ENCODE data around the gene BAZ2B.

The BAZ2B gene

DNA sequence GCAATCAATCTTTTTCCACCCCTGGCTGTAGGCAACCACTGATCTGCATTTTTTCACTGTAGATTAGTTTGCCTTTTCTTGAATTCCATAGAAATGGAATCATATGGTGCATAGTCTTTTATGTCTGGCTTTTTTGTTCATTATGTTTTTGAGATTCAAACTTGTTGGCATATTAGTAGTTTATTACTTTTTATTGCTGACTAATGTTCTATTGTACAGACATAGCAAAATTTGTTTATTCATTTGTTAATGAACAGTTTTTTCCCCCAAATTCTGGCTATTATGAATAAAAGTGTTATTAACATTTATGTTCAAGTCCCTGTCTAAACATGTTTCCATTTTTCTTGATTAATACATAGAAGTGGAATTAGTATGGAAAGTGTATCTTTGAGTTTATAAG, 308.4 kb downstream of the BAZ2B start:
- DNase-seq (ENCODE audit: low read depth): no peak

DNA sequence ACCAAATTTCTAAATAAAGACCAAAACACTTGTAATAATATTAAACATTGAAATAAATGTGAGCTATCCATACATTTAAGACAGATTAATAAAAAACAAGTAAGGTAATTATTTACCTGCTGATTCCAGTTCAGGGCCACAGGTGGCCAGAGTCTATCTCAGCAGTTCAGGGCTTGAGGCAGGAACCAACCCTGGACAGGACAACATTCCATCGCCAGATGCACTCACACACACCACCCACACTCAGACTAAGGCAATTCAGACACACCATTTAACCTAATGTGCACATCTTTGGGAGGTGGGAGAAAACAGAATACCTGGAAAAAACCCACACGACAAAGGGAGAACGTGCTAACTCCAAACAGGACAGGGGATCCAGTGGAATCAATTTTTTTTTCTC, 315.8 kb downstream of the BAZ2B start:
- no peak for DNase-seq (ENCODE audit: low read depth)

DNA sequence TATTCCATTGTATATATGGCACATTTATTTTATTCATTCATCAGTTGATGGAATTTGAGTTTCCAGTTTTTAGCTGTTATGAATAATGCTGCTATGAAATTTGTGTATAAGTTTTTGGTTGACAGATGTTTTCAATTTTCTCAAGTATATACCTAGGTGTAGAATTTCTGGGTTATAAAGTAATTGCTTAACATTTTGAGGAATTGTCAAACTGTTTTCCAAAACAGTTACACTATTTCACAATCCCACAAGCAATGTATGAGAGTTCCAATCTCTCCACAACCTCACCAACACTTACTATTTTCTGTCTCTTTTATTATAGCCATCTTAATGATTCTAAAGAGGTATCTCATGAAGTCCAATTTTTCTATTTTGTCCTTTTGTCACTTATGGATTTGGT, 317.4 kb downstream of the BAZ2B start:
- DNase-seq (ENCODE audit: low read depth): no peak

- no peak for DNase-seq (ENCODE audit: low read depth)
Measured at GRCh38 chr2:159297042-159297707, 319.2 kb downstream of the BAZ2B start.

GRCh38 chr2:159292157-159292556, 324.2 kb downstream of the BAZ2B start:
- no peak for DNase-seq (ENCODE audit: low read depth)

DNA sequence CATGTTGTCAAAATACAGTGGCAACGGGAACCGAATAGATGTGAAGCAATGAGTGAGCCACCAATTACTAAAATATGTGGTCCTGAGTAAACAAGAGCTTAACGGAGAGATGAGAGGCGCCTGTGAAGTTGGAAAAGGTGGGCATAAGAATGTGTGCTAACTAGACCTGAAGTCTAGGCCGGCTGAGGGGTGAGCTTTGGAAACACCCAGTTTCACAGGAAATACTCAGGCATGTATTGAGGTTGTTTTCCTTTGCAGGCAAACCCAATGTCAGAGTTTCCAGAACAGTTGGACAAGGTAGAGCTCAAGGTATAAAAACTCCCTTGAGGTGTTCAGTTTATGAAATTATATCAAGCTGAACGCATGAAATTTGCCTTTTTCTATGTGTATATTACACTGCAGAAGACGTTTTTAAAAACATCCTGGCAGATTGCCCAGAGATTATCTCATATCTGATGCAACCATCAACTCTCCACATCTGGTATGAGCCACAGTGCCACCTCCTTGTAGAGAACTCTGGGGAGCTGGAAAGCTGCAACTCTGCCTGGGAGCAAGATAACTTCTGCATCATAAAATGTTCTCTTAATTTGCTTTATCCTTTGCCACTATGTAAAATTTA, 325.9 kb downstream of the BAZ2B start:
- DNase-seq (ENCODE audit: low read depth): peak; percentile 88

GRCh38 chr2:159287733-159288132, 328.6 kb downstream of the BAZ2B start:
- DNase-seq (ENCODE audit: low read depth): no peak

- peak; percentile 93 for DNase-seq (ENCODE audit: low read depth)
Measured at GRCh38 chr2:159286709-159287441, 329.5 kb downstream of the BAZ2B start.

DNA sequence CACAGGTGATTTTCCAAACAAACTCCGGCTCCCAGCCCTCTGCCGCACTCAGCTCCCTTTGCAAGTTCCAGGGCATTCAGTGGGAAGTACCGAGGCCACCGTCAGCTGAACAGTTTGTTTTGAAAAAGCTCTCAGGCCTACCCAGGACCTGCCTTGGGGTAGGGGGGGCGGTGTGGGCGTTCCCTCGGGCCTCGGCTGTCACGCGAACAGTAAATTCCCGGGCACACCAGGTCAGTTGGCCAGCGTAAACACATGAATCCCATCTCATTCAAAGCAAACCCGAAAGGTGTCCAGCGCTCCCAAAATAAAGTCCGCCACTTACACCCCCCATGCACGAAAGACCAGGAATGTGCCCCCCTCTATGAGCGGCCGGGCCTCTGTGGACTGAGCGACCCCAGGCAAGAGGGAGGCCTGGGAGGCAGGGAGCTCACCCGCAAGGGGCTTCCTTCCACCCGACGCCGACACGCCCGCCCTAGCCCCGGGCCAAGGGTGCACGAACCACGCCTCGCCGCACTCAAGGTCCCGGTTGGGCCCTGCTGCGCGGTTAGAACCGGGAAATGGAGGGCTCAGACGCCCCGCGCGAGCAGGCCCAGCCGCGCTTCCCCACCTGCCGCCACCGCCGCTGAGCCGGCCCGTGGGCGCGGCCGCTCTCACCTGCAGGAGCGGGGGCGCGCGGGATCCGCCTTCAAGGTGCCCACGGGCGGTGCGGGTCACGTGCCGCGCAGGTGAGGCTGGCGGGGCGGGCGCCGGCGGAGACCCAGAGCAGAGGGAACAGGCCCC, 330.2 kb downstream of the BAZ2B start, which contains the start of gene WDSUB1:
WDSUB1 (minus strand) TSS at position 775 of the 780 bp plus-strand sequence. CDS start 3,634 bp downstream, outside the sequence.
- no peak for DNase-seq (ENCODE audit: low read depth)

- no peak for DNase-seq (ENCODE audit: low read depth)
Measured at GRCh38 chr2:159285433-159285832, 330.9 kb downstream of the BAZ2B start.

- no peak for DNase-seq (ENCODE audit: low read depth)
Measured at GRCh38 chr2:159283529-159283928, 332.8 kb downstream of the BAZ2B start.

DNA sequence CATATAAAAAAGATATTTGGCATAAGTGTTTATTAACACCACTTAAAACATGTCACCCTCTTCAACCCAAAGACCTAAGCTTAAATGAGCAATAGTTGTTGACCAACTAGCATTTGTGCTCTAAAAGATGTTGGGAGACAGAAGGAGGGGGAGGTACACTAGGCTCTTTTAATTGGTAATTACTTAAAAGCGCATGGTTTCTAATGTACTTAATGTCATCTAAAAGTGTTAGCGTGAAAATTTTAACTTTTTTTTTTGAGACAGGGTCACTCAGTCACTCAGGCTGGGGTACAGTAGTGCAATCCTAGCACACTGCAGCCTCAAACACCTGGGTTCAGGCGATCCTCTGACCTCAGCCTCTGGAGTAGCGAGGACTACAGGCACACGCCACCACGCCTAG, 335.3 kb downstream of the BAZ2B start:
- no peak for DNase-seq (ENCODE audit: low read depth)

DNA sequence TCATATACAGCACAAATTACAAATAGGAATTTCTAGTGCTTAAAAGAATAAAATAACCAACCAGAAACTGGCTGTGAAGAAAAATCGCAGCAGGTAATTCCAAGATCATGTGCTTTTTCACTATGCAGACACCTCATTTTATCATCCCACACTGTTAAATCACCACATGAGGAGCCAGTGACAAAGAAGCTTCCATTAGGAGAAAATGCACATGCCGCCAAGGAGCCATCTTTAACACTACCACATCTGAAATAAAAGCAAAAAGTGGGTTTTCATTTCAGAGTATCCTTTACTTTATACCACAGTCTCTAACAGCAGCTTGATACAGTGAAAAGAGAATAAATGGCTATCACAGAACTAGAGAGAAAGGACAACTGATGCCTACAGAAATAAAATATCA, 336.6 kb downstream of the BAZ2B start:
- no peak for DNase-seq (ENCODE audit: low read depth)

DNA sequence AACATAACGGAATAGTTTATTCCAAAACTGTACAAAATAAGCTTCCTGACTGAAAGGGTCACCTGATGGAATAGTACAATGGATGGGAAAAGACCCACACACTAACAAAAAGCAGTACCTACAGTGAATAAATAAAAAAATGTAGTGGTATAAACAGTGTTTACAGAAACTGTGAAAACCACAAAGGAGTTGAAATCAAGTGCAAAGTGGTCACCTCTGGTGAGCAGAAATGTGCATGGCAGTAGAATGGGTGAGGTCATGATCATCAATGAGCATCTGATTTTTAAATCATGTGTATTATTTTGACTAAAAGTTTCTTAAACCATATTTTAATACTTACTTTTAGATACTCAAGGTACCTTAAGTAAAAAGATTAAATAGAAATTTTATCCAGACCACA, 341.2 kb downstream of the BAZ2B start:
- no peak for DNase-seq (ENCODE audit: low read depth)

- DNase-seq (ENCODE audit: low read depth): no peak
Measured at GRCh38 chr2:159272156-159272555, 344.2 kb downstream of the BAZ2B start.

- DNase-seq (ENCODE audit: low read depth): no peak
Measured at GRCh38 chr2:159270744-159271379, 345.5 kb downstream of the BAZ2B start.

Data from GM04504 (cell line).